Fibroblast of upper back skin (primary cell): ENCODE data around the gene ECSCR.
"Not testable (repeated sequence)": the region's sequence is repeated elsewhere in the genome, so short reads cannot be mapped to it uniquely, and the experiment has no call there.

Source experiments
- DNase-seq: peaks from one replicate; pipeline ENCODE4 v3.0.0-alpha.2; 2013

The ECSCR gene

GRCh38 chr5:139462586-139463276 lies at the start of gene ECSCR:
Gene ECSCR, minus strand, starts transcription at chr5:139462743. Its CDS starts 73 bp downstream, at chr5:139462670.
- peak; percentile 48 for DNase-seq

GRCh38 chr5:139504722-139505121 lies 42.2 kb upstream of the ECSCR start:
- DNase-seq = not testable (repeated sequence)

GRCh38 chr5:139503879-139504278 lies 41.3 kb upstream of the ECSCR start:
- DNase-seq = not testable (repeated sequence)

GRCh38 chr5:139503036-139503817 lies 40.7 kb upstream of the ECSCR start:
- DNase-seq = not testable (repeated sequence)

- DNase-seq = no peak
Observed at GRCh38 chr5:139501381-139501780, 38.8 kb upstream of the ECSCR start.

GRCh38 chr5:139495638-139496435 lies 33.3 kb upstream of the ECSCR start:
- peak; percentile 39 for DNase-seq

- peak; percentile 86 for DNase-seq
Observed at GRCh38 chr5:139494832-139495231, 32.3 kb upstream of the ECSCR start.

GRCh38 chr5:139494256-139494655 lies 31.7 kb upstream of the ECSCR start:
- DNase-seq = no peak

- peak; percentile 44 for DNase-seq
Observed at GRCh38 chr5:139492700-139493192, 30.2 kb upstream of the ECSCR start.

- no peak for DNase-seq
Observed at GRCh38 chr5:139488260-139488659, 25.7 kb upstream of the ECSCR start.

- no peak for DNase-seq
Observed at GRCh38 chr5:139486201-139486600, 23.7 kb upstream of the ECSCR start.

- DNase-seq = not testable (repeated sequence)
Observed at GRCh38 chr5:139482890-139483208, 20.3 kb upstream of the ECSCR start.

GRCh38 chr5:139482050-139482889 lies 19.7 kb upstream of the ECSCR start, which contains the start of gene STING1:
Gene STING1, minus strand, starts transcription at chr5:139482758. Its CDS starts 1,054 bp downstream, at chr5:139481704.
- peak; percentile 99 for DNase-seq

- DNase-seq = no peak
Observed at GRCh38 chr5:139481580-139482049, 19.1 kb upstream of the ECSCR start.

- no peak for DNase-seq
Observed at GRCh38 chr5:139481122-139481533, 18.6 kb upstream of the ECSCR start.

GRCh38 chr5:139479729-139480128 lies 17.2 kb upstream of the ECSCR start:
- DNase-seq = not testable (repeated sequence)

- DNase-seq = not testable (repeated sequence)
Observed at GRCh38 chr5:139478657-139479423, 16.3 kb upstream of the ECSCR start.

GRCh38 chr5:139475865-139476617 lies 13.5 kb upstream of the ECSCR start:
- no peak for DNase-seq

- peak; percentile 85 for DNase-seq
Observed at GRCh38 chr5:139474890-139475791, 12.6 kb upstream of the ECSCR start.
